ENCODE results near the gene TIMM10.
"Not testable (repeated sequence)": the region's sequence is repeated elsewhere in the genome, so short reads cannot be mapped to it uniquely, and the experiment has no call there.

TIMM10 gene

GRCh38 chr11:57541169-57541568 lies 10.6 kb upstream of the TIMM10 start:
- DNase-seq = no peak

GRCh38 chr11:57539342-57539741 lies 8.8 kb upstream of the TIMM10 start:
- DNase-seq = no peak

DNA sequence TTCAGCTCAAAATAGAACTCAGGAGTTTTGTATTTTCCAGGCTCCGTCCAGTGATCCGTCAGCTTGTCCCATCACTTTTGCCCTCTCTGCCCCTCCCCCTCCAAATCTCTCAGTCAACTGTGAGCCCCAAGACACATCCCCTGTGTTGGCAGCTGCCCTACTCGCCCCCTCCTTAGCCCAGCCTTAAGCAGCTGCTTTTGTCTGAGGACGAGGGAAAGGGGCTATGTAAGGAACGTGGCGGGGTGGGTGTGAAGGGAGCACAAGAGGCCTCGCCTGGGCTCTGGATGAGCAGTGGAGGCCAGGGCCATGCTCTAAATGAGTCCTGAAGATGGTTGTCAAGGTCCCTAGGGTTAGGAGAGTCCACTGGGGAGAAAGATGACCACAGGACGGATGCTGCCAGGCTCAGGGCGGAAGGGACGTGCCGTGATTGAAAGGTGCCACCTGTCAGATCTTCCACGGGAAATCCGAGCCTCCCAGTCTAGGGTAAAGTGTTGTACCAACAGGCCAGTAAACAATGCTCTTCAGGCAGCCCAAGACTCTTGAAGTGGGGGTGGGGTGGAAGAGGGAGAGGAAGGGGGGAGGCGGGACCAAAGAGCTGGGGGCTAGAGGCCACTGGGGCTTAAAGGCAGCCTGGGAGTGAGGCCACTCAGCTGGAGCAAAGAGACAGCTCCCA lies 6.5 kb upstream of the TIMM10 start, which contains the start of gene SMTNL1:
Gene SMTNL1, plus strand, starts transcription at position 649 of the 673 bp plus-strand sequence. CDS start 5,048 bp downstream, outside the sequence.
- DNase-seq = no peak

- not testable (repeated sequence) for DNase-seq
Observed at GRCh38 chr11:57534449-57534848, 3.9 kb upstream of the TIMM10 start.

- no peak for DNase-seq
Observed at GRCh38 chr11:57530215-57530595, 349 bp downstream of the TIMM10 start.

- no peak for DNase-seq
Observed at GRCh38 chr11:57529012-57529411, 1.5 kb downstream of the TIMM10 start.

GRCh38 chr11:57527056-57527631 lies 3.4 kb downstream of the TIMM10 start:
- peak; percentile 75 to 84 (median 82) for DNase-seq

DNA sequence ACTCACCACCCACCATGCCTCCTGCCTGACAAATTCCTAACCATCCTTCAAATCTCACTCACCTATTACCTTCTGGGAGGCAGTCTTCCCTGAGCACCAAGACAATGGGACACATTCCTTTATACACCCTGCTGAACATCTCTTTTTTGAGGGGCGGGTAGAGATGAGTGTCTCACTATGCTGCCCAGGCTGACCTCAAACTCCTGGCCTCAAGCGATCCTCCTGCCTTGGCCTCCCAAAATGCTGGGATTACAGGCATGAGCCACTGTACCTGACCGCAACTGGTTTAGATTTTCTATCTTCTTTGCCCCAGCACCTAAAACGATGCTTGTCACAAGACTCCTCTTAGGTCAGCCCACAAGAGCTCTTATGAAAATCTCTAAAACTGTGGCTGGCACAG lies 7.1 kb downstream of the TIMM10 start:
- DNase-seq = no peak

- DNase-seq = no peak
Observed at GRCh38 chr11:57521116-57521515, 9.4 kb downstream of the TIMM10 start.

DNA sequence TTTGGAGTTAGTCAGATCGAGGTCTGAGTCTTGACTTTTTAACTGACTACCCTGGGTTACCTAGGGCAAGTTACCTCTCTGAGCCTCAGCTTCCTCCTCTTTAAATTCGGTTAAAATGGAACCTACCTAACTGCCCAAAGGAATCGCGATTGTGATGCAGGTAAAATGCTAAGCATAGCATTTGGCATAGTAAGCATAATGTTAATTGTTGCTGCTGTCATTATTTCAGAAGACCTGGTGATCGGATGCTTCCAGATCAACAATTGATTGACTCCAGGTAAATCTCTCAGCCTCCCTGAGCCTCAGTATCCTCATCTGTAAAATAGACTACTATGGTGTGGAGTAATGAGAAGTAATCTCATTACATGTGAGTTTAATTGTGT lies 14.5 kb downstream of the TIMM10 start:
- DNase-seq = no peak

DNA sequence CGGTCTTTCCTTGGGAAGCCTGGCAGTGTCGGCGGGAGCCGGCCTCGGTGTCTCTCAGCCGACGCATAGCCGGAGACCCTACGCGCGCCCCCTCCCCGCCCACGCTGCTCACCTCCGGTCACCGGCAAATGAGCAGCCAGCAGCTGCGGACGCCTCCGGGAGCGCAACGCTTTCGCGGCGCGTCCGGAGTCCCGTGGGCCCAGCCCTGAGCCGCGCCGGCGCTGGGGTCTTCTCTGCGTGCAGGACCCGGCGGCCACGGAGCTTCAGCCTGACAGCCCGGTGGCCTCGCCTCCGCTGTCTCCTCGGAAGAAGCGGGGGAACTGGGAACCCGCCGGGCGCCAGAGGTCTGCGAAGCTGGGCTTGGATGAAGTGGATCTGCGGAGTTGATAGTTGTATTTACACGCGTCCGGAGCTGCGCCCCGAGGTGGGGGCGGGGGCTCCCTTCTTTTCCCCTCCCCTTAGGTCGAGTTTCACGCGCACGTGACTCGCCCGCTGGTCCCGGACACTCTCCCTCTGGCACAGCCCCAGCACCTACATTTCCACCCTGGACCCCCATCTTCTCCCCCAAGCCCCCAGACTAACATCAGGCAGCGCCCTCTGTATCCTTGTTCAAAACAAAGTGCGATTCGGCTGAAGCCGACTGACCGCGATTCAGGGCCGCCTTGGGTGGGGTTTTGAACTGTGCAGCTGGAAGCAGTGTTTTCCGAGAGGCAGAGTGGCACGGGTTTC lies 15.1 kb downstream of the TIMM10 start, which contains the start of gene SLC43A1:
Gene SLC43A1, minus strand, starts transcription at position 371 of the 729 bp plus-strand sequence. CDS start 1,591 bp downstream, outside the sequence.
- DNase-seq = peak in 2 of 3 donors; percentile 34 to 55

DNA sequence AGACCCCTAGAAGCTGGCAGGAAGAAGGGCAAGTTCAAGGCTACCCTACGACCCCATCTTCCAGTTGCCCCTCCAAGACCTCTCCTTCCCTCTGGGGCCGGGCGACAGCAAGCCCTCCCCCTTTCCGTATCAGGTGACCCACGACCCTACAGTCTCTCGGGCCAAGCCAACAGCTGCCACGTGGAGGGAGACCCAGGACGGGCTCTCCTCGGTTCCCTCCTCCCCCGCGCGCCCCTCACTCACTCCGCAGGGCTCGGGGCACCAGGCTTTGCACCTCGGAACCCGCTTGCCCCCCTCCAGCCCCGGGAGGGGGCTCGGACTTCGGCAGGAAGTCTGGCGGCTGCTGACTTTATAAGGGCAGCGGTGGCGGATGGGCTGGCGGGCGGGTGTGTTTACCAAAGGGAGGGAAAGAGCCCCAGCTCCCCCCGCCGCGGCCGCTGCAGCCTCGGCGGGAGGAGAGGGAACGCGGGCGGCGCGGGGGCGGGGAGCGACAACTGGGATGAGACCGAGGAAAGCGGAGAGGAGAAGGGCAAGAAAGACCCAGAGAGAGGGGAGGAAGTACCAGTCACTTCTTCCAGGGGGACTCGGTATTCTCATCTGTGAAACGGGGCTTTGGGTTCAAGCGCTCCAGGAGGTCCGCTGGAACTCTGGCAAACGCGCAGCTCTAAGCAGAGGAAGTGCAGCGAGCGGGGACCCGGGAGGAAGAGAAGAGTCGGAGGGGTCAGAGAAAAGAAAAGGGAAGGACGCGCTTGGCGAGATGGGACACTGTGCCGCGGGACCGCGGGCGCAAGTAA lies 15.8 kb downstream of the TIMM10 start:
- peak; percentile 46 to 72 (median 53) for DNase-seq

GRCh38 chr11:57513911-57514537 lies 16.5 kb downstream of the TIMM10 start:
- peak in 2 of 3 donors; percentile 25 to 48 for DNase-seq

DNA sequence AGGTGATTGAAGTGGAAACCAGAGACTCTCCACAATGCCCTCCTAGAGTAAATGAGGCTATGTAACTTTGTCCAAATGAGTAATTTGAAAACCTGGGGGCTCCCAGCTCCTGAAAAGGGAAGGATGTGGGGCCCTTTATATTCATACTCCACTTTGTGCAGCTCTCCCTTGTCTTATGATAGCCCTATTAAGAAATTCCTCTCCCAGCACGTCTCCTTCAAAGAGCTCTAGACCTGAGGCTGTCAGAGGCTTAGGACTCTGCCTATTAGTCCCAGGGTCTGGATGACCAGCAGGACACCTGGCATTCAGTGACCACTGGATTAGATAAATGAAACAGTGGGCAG lies 17.1 kb downstream of the TIMM10 start:
- no peak for DNase-seq

GRCh38 chr11:57512646-57513451 lies 17.7 kb downstream of the TIMM10 start:
- DNase-seq = no peak

DNA sequence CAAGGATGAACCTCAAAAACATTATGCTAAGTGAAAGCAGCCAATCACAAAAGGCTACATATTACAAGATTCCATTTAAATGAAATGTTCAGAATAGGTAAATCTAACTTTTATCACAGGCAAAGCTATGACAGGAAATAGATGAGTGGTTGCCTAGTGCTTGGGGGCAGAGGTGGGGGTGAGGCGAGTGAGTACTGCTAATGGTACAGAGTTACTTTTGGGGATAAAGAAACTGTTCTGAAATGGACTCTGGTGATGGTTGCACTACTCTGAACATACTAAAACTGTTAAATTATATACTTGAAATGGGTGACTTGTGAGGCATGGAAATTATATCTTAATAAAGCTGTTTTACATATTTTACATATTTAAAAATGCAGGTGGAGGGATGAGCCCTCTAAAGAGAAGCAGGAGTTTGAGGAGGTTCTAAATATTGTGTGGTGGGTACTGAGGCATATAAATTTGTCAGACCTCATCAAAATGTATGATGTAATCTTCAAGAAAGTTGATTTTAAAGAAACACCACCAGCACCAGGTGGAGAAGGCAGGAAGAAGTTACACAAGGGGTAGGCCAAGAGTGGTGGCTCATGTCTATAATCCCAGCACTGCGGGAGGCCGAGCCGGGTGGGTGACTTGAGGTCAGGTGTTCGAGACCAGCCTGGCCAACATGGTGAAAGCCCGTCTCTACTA lies 18.7 kb downstream of the TIMM10 start:
- DNase-seq = no peak

DNA sequence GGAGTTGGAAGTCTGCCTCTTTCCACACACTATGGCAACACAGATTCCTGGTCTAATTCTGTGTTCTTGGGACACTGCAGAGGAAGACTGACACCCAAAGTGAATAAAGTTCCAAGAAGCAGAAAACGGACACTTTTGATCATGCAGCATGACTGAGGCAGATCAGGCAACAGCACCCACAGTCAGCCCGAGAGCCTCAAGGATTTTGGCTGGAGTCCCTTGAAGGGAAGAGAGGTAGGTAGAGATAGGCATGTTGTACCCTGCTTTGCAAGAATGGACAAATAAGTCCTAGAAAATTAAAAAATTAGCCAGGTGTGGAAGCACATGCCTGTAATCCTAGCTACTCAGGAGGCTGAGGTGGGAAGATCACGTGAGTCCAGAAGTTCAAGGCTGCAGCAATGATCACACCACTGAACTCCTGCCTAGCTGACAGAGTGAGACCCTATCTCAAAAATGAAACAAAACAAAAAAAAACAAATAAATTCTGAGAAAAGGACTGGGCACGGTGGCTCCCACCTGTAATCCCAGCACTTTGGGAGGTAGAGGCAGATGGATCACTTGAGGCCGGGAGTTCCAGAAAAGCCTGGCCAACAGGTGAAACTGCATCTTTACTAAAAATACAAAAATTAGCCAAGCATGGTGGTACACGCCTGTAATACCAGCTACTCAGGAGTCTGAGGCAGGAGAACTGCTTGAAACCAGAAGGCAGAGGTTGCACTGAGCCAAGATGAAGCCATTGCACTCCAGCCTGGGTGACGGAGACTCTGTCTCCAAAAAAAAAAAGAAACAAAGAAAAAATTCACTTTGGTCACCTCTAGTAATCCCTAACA lies 22.0 kb downstream of the TIMM10 start:
- no peak for DNase-seq

DNA sequence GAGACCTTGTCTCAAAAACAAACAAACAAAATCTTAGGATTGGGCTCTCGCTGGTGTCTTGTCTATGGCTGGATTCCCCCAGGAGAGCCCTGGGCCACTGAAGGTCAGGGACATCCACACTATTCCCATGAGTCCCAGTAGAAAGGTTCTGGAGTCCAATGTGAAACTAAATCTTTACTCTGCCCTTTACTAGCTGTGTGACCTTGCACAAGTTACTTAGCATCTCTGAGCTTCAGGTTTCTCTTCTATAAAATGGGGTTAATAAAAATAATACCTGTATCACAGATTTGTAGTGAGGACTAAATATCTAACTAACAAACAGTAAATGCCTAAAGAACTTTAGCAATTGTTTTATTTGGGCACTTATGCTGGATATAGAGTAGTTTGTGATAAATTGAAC lies 24.0 kb downstream of the TIMM10 start:
- DNase-seq = no peak

GRCh38 chr11:57504511-57504910 lies 26.0 kb downstream of the TIMM10 start:
- no peak for DNase-seq

DNA sequence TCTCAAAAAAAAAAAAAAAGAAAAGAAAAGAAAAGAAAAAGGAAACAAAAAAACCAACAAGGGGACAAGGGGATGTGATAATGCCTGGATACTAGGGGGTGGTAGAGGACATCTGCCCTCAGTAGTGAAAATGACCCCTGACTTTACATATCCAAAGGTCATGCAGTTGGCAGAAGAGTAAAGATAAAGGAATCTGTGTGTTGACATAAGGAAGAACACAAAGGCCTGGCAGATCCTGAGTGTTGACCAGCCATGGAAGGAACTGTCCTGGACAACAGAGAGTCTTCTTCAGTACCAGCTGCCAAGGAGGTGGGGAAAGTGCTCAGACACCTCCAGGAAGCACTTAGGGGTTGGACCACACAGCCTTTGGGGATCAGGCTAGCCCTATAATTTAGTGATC lies 27.7 kb downstream of the TIMM10 start:
- no peak for DNase-seq

Measured in suppressor macrophage treated with lipopolysaccharide for 1 hour (primary cell).